Adrenal gland (tissue), 12 donors: Measurements from ENCODE around the gene MLLT3. TPM values are rescaled to one million over a fixed set of nuclear protein-coding genes. Genes with fewer than 3 reads are reported as not detected.
A peak's percentile ranks its signal among the peaks of the same experiment; 100 is the strongest.

ENCODE experiments used
- DNase-seq, 7 donors: peaks; one replicate each; pipeline ENCODE4 v3.0.0-alpha.2; 2019 to 2020
- H3K27ac ChIP-seq, 5 donors: fragments of 200-600 bp; sonication (generic) in 4 of 5; 1 replicate in 3 of 5; 2 replicates in 2 of 5; pipeline versions ENCODE4 v1.5.1 to v1.8.0; 2016 to 2020; ENCODE audit warnings: mild to moderate bottlenecking in 1 of 5
- H3K27me3 ChIP-seq: fragments of 200-600 bp; 2 replicates; pipeline ENCODE4 v1.8.0; 2021
- H3K36me3 ChIP-seq, 2 donors: fragments of 200-600 bp; replicated peaks in 1 of 2; 1 replicate in 1 of 2; 2 replicates in 1 of 2; pipeline versions ENCODE4 v1.5.1 to v1.8.0; 2018 to 2022
- H3K4me1 ChIP-seq, 2 donors: fragments of 200-600 bp; replicated peaks in 1 of 2; 1 replicate in 1 of 2; 2 replicates in 1 of 2; pipeline versions ENCODE4 v1.5.1 to v1.8.0; 2018 to 2021
- H3K4me3 ChIP-seq, 4 donors: fragments of 200-600 bp; sonication (generic) in 3 of 4; one replicate each; pipeline ENCODE4 v1.5.1; 2016 to 2018
- H3K9me3 ChIP-seq, 3 donors: fragments of 200-600 bp; sonication (generic) in 1 of 3; replicated peaks in 1 of 3; 1 replicate in 2 of 3; 2 replicates in 1 of 3; pipeline versions ENCODE4 v1.5.1 to v1.8.0; 2016 to 2021
- CTCF ChIP-seq, 6 experiments: fragments of 450-650 bp in 4 of 6; fragments of 200-600 bp in 2 of 6; sonication (generic) in 1 of 6; IDR thresholded peaks; 1 replicate in 5 of 6; 2 replicates in 1 of 6; pipeline versions ENCODE4 v1.5.1 to v1.8.0; 2016 to 2021; ENCODE audit warnings: antibody characterized with exemption in 6 of 6, mild to moderate bottlenecking in 2 of 6, moderate library complexity in 1 of 6
- POLR2A ChIP-seq, 2 donors: fragments of 450-650 bp; IDR thresholded peaks; one replicate each; pipeline ENCODE4 v1.6.1; 2017; ENCODE audit warnings: antibody characterized with exemption in 2 of 2, mild to moderate bottlenecking in 2 of 2, moderate library complexity in 1 of 2
- WGBS, 4 donors: extraction: QIAGEN DNeasy Blood & Tissue Kit in 2 of 4; methylation state at CpG; one replicate each; pipeline versions ENCODE4 v1.1.5 to v1.1.7; 2013 to 2017; 5-methylcytosine and 5-hydroxymethylcytosine counted together
- intact Hi-C, 2 donors: fragments of 100-400 bp; cut with DNase I; formaldehyde crosslinking; loops; one replicate each; pipeline versions ENCODE4 v1.14.1 to v1.15.0; 2022 to 2023
- polyA plus RNA-seq, 3 donors: library from polyadenylated mRNA; stranded (reverse); fragments of 200-250 nt in 2 of 3; fragments of 350-450 nt in 1 of 3; fragmentation: Illumina TruSeq in 1 of 3; extraction: RNeasy Lipid Tissue Mini Kit (QIAGEN cat#74804) in 1 of 3; gene quantifications; one replicate each; pipeline ENCODE4 v1.2.3, GENCODE V29; 2013 to 2014
- total RNA-seq, 9 donors: library from RNA; depleted of rRNA in 4 of 9; stranded (reverse); fragments of >200 nt in 4 of 9; fragments of 120-200 nt in 1 of 9; fragmentation: NEBNext Ultra II Directional in 1 of 9; extraction: Animal tissue kit (Norgen Biotek cat#: 25700) in 1 of 9; gene quantifications; one replicate each; pipeline versions ENCODE4 v1.1.0 to v1.2.4, GENCODE V29; 2013 to 2023
- donor health status: healthy with polysubstance abuse.
- donor health status: Bipolar disorder and iron deficiency.
- donor health status: DM: yes; HTN: yes; CAD: no.
- donor health status: DM: no; HTN: no; CAD: no.
- donor health status: DM: no; HTN: no; CAD: no.
- donor health status: DM: yes; HTN: yes; CAD: no.

MLLT3 gene
- total and polyA plus RNA-seq, 12 donors: 11.0 to 37.7 (median 17.9) TPM

- intact Hi-C loops: loop anchor here in 1 of 2 donors (5.0 to 10.0 kb wide), 4 partner anchors 51 to 481 kb away; no protein-coding TSS in a partner anchor
- DNase-seq: no peak
- no peaks in the 10 kb centered on the region for H3K9me3 ChIP-seq
- peak overlapping the region in 2 of 4 donors; percentile 84 to 91 for H3K4me3 ChIP-seq
- H3K27ac ChIP-seq: no peak overlapping the region
- H3K36me3 ChIP-seq: no peaks in the 10 kb centered on the region
- no peaks in the 10 kb centered on the region for H3K27me3 ChIP-seq
- H3K4me1 ChIP-seq: peaks cover 10 to 17% of the 10 kb centered on the region in 2 donors
- 29 to 32% (median 32%) methylated on average over 7 of the region's 7 CpGs for WGBS, 4 donors
- no peak for TF ChIP-seq POLR2A (IDR thresholded peaks at IDR 0.05)
- TF ChIP-seq CTCF (IDR thresholded peaks at IDR 0.05): no peak
Measured at GRCh38 chr9:20623748-20624124, 1.4 kb upstream of the MLLT3 start.

DNA sequence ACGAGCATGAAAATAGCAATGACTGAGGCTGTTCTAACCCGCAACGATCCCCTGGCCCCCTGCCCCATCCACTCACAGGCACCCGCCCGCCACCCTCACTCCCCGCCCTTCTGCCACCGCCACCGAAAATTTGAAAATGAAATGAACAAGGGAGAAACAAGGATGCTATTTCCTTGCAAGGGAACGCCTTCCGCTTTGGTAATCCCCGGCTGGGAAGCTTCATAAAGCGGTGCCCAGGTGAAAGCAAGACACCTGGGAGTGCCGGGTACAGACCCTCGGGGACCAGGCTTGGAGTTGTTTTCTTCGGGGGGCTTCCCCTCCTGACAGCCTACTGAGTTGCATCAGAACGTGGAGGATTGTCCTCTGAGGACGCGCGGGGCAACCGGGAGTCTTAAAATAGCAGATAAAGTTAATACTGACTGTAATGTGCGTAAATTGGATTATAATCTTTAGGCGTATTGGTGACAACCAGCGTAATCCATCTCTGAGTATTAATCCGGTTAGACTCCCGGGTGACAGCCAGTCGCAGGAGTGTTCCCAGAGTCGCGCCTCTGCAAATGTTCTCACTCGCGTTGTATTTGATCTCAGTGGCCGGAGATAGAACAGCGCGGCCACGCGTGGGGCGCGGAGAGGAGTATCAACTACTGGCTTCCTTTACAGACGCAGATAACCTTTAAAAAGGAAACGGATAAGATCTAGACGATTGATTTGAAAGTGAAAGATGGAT is 885 bp upstream of the MLLT3 start:
- Histone ChIP-seq H3K4me1 (peaks cover 14 to 23% of the 10 kb centered on the region in 2 donors), H3K9me3 (no peaks in the 10 kb centered on the region), H3K4me3 (peak overlapping the region in 3 of 4 donors; percentile 40 to 91 (median 84)), H3K27me3 (no peaks in the 10 kb centered on the region), H3K36me3 (no peaks in the 10 kb centered on the region), H3K27ac (peak overlapping the region in 2 of 5 donors; percentile 24 to 89)
- TF ChIP-seq CTCF (IDR thresholded peaks at IDR 0.05) (no peak), POLR2A (IDR thresholded peaks at IDR 0.05) (no peak)
- intact Hi-C loops: loop anchor here in 1 of 2 donors (5.0 to 10.0 kb wide), 4 partner anchors 52 to 482 kb away; no protein-coding TSS in a partner anchor
- DNase-seq: peak; percentile 22 to 71 (median 50)
- WGBS, 4 donors: 0 to 1% (median 1%) methylated on average over 36 to 40 of the region's 40 CpGs

DNA sequence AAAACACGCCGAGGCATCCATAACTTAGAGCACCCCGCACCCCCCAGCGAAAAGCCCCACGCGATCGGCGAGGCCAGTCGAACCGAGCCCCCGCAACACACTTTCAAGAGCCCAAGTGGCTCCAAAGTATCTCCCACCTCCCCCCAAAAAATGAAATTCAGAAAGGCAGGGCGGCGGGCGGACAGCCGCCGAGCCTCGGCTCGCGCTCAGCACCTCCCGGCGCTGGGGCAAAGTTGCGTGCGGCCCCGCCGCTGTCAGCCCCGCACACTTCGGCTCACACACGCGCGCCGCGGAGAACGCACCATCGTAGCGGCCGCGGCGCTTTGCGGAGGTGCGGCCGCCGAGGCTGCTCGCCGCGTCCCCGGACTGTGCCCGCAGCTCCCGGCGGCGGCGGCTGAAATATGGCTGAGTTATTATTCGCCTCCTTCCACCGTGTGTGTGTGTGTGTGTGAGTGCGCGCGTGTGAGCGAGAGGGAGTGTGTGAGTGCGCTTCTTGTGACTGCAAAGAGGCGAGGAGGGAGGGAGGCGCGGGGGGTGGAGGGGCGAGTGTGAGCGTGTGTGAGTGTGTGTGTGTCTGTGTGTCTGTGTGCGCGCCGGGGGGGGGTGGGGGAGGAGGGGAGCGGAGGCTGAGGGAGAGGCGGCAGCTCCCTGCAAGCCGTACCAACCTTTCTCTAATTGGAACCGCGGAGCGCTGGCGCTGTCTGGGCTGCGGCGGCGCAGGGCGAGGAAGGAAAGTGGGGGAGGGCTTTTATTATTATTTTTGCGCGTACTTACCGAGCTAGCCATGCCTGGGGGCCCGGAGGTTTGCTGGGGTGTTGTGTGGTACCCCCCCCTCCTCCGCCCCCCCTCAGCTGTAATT is 599 bp downstream of the MLLT3 start:
- DNase-seq: peak; percentile 64 to 88 (median 78)
- 0 to 1% (median 0%) methylated on average over 21 to 82 of the region's 82 CpGs for WGBS, 4 donors
- intact Hi-C loops: loop anchor here in 1 of 2 donors (5.0 to 10.0 kb wide), 4 partner anchors 53 to 483 kb away; no protein-coding TSS in a partner anchor
- Histone ChIP-seq H3K36me3 (no peaks in the 10 kb centered on the region), H3K4me1 (peaks cover 14 to 32% of the 10 kb centered on the region in 2 donors), H3K27me3 (no peaks in the 10 kb centered on the region), H3K9me3 (no peaks in the 10 kb centered on the region), H3K4me3 (peak overlapping the region; percentile 52 to 91 (median 80)), H3K27ac (peak overlapping the region; percentile 49 to 91 (median 89))
- TF ChIP-seq POLR2A (IDR thresholded peaks at IDR 0.05): no peak
- no peak for TF ChIP-seq CTCF (IDR thresholded peaks at IDR 0.05)
